ENCODE data around the gene EIF3CL.
"Not testable (repeated sequence)": the region's sequence is repeated elsewhere in the genome, so short reads cannot be mapped to it uniquely, and the experiment has no call there.

The EIF3CL gene

GRCh38 chr16:28362600-28362999 is 41.0 kb downstream of the EIF3CL start:
- not testable (repeated sequence) for DNase-seq (ENCODE audit: low read depth in 1 of 2, low spot score in 1 of 2)

- not testable (repeated sequence) for DNase-seq (ENCODE audit: low read depth in 1 of 2, low spot score in 1 of 2)
These were observed 65.4 kb downstream of the EIF3CL start for GRCh38 chr16:28338230-28338629.

GRCh38 chr16:28336940-28337710 is 66.5 kb downstream of the EIF3CL start:
- DNase-seq (ENCODE audit: low read depth in 1 of 2, low spot score in 1 of 2): not testable (repeated sequence)

GRCh38 chr16:28335678-28336077 is 68.0 kb downstream of the EIF3CL start:
- DNase-seq (ENCODE audit: low read depth in 1 of 2, low spot score in 1 of 2): not testable (repeated sequence)

- DNase-seq (ENCODE audit: low read depth in 1 of 2, low spot score in 1 of 2): not testable (repeated sequence)
These were observed 71.0 kb downstream of the EIF3CL start for GRCh38 chr16:28332632-28333031.

- not testable (repeated sequence) for DNase-seq (ENCODE audit: low read depth in 1 of 2, low spot score in 1 of 2)
These were observed 72.7 kb downstream of the EIF3CL start for GRCh38 chr16:28330981-28331380.

GRCh38 chr16:28330232-28330631 is 73.4 kb downstream of the EIF3CL start:
- DNase-seq (ENCODE audit: low read depth in 1 of 2, low spot score in 1 of 2): not testable (repeated sequence)

Measured in stimulated activated CD4-positive, alpha-beta T cell treated with anti-CD3 and anti-CD28 coated beads, Interleukin-15, amount 100 ng/mL, for 1 hour (primary cell).